Stimulated activated CD4-positive, alpha-beta T cell treated with anti-CD3 and anti-CD28 coated beads, Interleukin-12 subunit alpha, Interleukin-12 subunit beta, amount 100 ng/mL, for 24 hours (primary cell): Measurements from ENCODE around the gene LAMC3.
A peak's percentile ranks its signal among the peaks of the same experiment; 100 is the strongest.

Experiments
- DNase-seq, 2 experiments: peaks; one replicate each; pipeline ENCODE4 v3.0.0-alpha.2; 2020; ENCODE audit warnings: low read depth in 2 of 2

Gene LAMC3

DNA sequence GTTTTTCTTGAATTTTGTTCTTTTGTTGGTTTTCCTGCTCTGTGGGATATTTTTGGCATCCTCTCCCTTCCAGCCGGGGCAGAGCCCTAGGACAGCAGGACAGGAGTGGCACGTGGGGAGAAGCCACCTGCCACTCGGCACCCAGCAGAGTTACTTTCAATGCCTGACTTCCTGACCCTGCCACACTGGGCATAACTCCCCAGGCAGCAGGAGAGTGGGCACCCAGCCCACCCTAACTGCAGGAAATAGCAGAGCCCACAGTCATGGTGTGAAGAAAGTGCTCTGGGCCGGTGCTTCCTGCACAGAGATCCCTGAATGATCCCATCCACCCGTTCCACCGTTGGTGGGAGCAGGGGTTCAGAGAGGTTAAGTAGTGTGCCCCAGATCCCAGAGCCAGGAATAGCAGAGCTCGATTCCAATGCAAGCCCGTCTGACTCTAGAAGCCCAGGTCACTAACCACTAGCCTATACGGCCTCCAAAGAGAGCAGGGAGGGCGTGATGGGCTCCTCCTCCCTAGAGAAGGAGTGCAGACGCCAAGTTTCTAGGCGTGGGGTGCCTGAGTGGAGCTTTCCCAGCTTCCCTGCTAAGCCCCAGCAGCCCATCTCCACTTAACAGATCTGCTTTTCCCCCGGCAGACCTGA lies 108.3 kb downstream of the LAMC3 start:
- no peak for DNase-seq

DNA sequence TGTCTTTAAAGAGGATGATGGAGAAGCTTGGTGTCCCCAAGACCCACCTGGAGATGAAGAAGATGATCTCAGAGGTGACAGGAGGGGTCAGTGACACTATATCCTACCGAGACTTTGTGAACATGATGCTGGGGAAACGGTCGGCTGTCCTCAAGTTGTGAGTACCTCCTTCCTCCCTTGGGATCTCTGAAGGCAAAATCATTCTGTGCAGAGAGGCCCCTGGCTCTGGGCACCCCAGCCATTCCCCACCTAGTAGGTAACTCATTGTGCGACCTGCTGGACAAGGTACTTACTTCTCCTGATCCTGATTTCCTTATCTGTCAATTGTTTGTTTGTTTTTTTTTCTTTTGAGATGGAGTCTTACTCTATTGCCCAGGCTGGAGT lies 108.8 kb downstream of the LAMC3 start:
- no peak for DNase-seq

DNA sequence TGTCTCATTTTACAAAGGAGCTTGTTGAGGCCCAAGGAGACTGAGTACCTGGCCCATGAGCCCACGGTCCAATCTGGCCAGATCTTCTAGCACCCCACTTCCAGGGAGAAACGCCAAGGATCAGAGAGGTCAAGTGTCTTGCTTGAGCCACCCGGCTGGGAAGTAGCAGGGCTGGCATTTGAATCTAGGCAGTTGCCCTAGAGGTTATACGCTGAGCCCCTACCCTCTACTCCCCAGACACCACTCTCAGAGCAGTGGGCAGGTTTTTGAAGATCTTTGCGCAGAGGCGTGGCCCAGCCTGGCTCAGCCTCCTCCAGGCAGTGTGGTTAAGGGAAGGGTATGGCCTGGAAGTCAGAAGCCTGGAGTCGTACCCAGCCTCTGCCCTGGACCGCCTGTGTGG lies 110.6 kb downstream of the LAMC3 start:
- DNase-seq, result no peak

DNA sequence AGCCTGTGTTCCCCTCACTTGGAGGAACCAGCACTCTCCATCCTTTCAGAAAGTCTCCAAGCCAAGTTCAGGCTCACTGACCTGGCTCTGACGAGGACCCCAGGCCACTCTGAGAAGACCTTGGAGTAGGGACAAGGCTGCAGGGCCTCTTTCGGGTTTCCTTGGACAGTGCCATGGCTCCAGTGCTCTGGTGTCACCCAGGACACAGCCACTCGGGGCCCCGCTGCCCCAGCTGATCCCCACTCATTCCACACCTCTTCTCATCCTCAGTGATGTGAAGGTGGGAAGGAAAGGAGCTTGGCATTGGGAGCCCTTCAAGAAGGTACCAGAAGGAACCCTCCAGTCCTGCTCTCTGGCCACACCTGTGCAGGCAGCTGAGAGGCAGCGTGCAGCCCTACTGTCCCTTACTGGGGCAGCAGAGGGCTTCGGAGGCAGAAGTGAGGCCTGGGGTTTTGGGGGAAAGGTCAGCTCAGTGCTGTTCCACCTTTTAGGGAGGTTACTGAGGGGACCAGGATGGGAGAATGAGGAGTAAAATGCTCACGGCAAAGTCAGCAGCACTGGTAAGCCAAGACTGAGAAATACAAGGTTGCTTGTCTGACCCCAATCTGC lies 111.8 kb downstream of the LAMC3 start:
- DNase-seq, result no peak

DNA sequence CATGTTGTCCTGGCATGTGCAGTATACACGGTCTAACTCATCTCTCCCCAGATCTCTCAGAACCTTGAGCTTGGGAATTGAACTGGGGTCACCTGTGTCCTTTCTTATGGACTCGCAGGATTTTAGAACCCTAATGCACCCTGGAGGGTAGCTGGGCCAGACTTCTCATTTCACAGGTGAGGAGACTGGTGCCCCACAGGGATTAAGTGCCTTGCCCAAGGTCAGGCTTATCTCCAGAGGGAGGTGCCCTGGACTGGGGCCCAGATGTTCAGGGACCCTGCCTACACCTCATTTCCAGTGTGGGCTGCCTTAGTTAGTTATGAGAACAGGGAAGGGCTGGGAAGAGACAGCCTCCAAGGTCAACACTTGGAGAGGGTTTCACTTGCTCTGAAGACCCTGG lies 112.4 kb downstream of the LAMC3 start:
- DNase-seq, result no peak

DNA sequence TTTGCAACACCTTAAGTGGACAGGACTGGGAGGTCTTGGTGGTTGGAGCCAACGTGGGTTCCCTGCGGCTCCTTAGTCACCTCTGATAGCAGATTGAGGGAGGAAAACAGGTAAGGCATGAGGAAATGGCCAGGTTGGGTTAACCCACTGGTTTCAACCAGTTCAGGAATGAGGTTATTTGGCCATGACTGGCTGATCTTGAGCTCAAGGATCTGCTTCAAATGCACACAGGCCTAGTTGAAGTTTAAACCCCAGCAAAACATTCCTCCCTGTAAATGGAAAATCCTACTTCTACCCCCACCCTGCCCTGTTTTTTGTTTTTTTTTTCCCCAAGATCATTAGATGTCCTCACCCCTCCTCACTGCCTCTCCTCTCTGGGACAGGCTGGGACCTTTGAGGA lies 113.2 kb downstream of the LAMC3 start:
- no peak for DNase-seq

DNA sequence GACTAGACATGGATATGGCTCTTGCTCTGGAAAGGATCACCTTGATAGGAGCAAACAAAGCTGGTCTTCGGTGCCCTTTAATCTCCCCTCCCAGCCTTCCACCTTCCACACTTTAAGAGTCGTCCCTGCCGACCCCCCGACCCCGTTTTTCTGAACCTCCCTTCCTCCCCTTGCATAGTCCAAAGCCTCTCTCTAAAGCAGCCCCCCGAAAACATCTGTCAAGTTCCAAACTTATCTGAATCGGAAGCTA lies 116.0 kb downstream of the LAMC3 start:
- DNase-seq, result no peak

DNA sequence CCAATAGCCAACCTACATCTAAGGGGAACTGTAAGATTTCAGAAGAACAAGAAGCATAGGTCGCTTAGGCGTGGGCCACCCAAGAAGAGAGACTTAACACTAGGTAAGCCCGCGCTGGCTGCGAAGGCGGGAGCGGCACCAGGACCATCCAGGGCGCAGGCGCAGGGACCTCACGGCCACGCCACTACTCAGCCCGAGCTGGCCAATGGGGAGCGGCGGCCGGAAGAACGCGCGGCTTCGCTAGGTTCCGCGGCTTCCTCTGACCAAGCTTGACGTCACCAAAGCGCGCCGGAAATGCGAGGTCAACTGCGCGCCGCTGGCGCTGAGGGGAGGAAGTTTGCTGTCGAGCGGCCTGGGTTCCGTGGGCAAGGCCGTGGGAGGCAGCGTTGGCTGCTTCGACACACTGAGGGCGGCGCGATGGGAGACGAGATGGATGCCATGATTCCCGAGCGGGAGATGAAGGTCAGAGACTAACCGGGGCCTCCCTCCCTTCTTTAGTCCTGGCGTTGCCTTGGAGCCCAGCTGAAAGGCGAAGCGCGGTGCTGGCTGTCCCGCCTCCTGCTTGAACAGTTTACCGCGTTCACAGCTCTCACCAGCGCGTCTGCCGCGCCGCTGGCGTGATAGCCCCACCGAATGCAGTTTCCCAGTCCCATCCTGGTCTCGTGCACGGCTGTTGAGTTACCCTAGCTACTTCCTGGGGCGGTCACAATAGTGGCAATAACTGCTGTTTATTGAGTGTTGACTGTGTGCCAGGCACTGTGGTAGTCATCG lies 116.5 kb downstream of the LAMC3 start, which contains the start of gene NUP214:
NUP214 (plus strand) TSS at position 299 of the 771 bp plus-strand sequence; CDS start at position 418, 119 bp downstream.
- DNase-seq, result peak; percentile 100

DNA sequence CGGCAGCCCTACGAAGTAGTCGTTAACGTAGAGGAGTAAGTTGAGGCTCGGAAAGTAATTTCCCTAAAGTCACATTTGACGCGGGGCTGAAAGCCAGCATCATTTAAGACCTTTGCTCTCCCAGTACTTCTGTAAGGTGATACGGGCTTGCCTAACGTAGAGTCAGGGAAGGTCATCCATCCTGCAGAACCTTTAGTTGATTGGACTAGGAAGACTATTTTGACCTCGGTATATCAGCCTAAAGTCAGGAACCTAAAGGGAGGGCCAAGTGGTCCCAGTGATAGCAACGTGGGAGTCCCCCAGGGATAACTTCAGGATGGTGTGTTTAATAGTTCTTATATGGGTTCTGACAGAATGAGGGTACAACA lies 117.1 kb downstream of the LAMC3 start:
- no peak for DNase-seq

DNA sequence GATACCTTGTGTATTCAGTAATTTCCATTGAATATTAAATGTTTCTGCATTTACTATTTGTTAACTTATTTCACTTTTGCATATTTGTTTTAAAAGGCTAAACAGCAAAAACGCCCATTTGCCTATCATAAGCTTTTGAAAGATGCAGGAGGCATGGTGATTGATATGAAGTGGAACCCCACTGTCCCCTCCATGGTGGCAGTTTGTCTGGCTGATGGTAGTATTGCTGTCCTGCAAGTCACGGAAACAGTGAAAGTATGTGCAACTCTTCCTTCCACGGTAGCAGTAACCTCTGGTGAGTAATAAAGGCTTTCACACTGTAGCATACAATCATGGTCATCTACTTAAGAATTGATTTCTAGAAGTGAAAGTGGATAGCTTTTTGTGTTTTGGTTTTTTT lies 120.2 kb downstream of the LAMC3 start:
- DNase-seq, result no peak

DNA sequence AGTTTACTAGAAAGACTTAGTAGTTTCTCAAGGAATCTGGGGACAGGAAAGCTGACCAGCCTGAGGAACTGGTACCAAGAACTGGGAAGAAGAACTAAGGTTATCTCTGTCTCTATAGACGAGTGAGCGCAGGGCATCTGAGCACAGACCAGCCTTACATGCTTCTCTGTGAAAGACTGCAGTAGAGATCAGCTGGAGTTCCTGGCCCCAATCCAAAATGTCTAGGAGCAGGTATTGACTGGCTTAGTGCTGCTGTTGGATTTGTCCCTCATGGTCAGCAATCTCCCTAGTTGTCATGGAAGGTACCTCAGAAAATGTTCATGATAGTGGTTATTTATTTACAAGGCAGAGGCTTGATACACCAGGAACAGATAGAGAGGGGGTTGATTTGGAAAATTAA lies 129.7 kb downstream of the LAMC3 start:
- no peak for DNase-seq

DNA sequence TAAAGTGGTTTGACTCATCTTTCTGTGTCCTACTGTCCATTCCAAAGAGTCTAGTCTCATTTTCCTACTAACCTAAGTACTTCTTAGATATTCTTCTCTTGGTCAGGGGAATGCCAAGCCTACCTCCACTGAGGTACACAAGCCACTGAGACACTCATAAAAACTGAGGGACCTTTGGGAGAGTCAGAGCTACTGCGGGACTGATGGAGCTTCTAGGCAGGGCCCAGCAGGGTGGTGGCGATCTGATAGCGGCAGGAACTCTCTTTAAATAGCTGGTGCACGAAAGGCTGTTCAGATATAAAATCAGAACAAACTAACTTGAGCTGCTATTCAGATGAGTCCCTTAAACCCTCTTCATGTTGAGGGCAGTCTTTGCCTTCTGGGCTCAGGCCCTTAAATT lies 131.1 kb downstream of the LAMC3 start:
- DNase-seq, result no peak

DNA sequence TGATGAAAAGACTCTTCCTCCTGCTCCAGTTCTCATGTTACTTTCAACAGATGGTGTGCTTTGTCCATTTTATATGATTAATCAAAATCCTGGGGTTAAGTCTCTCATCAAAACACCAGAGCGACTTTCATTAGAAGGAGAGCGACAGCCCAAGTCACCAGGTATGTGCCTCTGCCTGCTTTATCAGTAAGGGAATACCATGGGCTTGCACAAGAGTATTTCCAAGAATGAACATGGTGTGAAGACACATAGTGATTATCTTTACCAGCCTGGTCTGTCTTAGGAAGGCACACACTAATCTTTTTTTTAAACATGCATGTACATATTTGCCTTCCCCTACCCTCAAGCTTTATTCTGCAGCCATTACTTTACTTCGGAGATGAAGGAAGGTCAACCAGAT lies 131.6 kb downstream of the LAMC3 start:
- DNase-seq, result no peak

DNA sequence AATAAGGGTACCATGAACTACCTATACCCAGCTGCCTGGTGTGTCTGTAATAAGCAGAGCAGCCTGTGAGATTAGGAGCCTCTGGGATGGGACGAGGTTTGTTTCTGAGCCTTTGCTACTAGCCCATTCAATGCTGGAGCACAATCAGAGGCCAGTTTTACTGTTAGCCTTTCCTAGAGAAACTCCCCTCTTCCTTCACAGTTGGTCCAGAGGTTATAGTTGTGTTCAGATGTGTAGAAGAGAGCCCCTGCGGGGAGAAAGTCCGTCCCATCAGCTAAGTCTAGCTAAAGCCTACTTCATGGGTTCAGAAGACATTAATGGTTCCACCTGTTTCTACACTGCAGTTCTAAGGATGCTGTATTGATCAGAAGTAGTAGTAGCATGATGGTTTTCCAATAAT lies 133.2 kb downstream of the LAMC3 start:
- DNase-seq, result no peak
